ENCODE measurements around the gene PPP1R3E.

DNA sequence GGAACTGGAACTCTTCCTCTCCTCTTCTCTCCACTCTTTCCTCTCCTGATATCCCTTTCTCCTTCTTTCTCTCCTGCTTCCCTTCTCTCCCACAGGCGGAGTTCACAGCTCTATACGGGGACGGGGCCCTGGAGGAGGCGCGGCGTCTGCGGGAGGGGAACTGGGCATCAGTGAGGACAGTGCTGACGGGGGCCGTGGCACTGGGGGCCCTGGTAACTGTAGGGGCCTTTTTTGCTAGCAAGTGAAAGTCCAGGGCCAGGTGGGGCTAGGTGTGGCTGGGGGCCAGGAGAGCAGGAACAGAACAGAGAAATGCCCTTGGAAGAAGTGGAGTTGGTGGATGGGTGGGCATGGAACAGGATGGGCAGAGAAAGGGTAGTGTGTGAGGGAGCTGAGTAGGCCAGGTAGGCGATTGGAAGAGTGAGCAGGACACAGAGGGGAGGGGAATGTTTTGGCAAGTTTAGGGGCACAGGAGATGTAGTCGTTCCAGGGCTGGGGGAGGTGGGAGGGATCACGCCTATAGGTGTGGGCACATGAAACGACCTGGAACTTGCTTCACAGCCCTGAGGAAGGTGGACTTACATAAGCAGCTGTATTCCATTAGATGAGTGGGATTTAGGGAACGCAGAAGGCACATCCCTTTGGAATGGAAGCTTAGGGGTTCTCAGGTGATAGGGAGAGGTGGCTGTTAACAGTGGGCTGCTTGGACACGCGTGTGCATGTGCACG lies 6.2 kb upstream of the PPP1R3E start:
- TF ChIP-seq, protein P1, sequence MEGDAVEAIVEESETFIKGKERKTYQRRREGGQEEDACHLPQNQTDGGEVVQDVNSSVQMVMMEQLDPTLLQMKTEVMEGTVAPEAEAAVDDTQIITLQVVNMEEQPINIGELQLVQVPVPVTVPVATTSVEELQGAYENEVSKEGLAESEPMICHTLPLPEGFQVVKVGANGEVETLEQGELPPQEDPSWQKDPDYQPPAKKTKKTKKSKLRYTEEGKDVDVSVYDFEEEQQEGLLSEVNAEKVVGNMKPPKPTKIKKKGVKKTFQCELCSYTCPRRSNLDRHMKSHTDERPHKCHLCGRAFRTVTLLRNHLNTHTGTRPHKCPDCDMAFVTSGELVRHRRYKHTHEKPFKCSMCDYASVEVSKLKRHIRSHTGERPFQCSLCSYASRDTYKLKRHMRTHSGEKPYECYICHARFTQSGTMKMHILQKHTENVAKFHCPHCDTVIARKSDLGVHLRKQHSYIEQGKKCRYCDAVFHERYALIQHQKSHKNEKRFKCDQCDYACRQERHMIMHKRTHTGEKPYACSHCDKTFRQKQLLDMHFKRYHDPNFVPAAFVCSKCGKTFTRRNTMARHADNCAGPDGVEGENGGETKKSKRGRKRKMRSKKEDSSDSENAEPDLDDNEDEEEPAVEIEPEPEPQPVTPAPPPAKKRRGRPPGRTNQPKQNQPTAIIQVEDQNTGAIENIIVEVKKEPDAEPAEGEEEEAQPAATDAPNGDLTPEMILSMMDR (IDR thresholded peaks at IDR 0.05) = no peak
- TF ChIP-seq POLR2A (IDR thresholded peaks at IDR 0.05) = no peak

Measured in body of pancreas (tissue), 4 donors.